Endothelial cell (in vitro differentiated cells): ENCODE data around the gene ABO. TPM values are rescaled to one million over a fixed set of nuclear protein-coding genes. Genes with fewer than 3 reads are reported as not detected.

ENCODE experiments used
- DNase-seq: peaks from one replicate; pipeline ENCODE4 v3.0.0; 2021; ENCODE audit warnings: low spot score
- H3K27ac Mint-ChIP-seq: one replicate; pipeline ENCODE4 v1.8.0; 2021; ENCODE audit warnings: mixed read lengths, inconsistent platforms; ENCODE audit not compliant: unreplicated experiment
- H3K27me3 Mint-ChIP-seq: one replicate; pipeline ENCODE4 v1.8.0; 2021; ENCODE audit warnings: mild to moderate bottlenecking, moderate library complexity, mixed read lengths, inconsistent platforms; ENCODE audit not compliant: unreplicated experiment
- H3K36me3 Mint-ChIP-seq: one replicate; pipeline ENCODE4 v1.8.0; 2021; ENCODE audit warnings: mild to moderate bottlenecking, low read depth, mixed read lengths, inconsistent platforms; ENCODE audit not compliant: unreplicated experiment
- H3K4me1 Mint-ChIP-seq: one replicate; pipeline ENCODE4 v1.8.0; 2021; ENCODE audit warnings: mild to moderate bottlenecking, mixed read lengths, inconsistent platforms; ENCODE audit not compliant: unreplicated experiment
- H3K4me3 Mint-ChIP-seq: one replicate; pipeline ENCODE4 v1.8.0; 2021; ENCODE audit warnings: mild to moderate bottlenecking, mixed read lengths, inconsistent platforms; ENCODE audit not compliant: unreplicated experiment
- H3K9me3 Mint-ChIP-seq: one replicate; pipeline ENCODE4 v1.8.0; 2021; ENCODE audit warnings: mixed read lengths, inconsistent platforms; ENCODE audit not compliant: unreplicated experiment
- total RNA-seq: library from RNA; stranded (reverse); fragmentation: NEBNext Ultra II Directional; extraction: Animal tissue kit (Norgen Biotek cat#: 25700); gene quantifications from one replicate; pipeline ENCODE4 v1.2.1, GENCODE V29; 2021; ENCODE audit not compliant: unreplicated experiment
- TF ChIP-seq, protein P1 (sequence below): fragments of 200-600 bp; sonication (generic); IDR thresholded peaks from one replicate; pipeline ENCODE4 v1.5.0; 2021; ENCODE audit warnings: antibody characterized with exemption; ENCODE audit not compliant: unreplicated experiment

The ABO gene
- total RNA-seq, 1 donor from 2014 or later = 1.4 TPM

DNA sequence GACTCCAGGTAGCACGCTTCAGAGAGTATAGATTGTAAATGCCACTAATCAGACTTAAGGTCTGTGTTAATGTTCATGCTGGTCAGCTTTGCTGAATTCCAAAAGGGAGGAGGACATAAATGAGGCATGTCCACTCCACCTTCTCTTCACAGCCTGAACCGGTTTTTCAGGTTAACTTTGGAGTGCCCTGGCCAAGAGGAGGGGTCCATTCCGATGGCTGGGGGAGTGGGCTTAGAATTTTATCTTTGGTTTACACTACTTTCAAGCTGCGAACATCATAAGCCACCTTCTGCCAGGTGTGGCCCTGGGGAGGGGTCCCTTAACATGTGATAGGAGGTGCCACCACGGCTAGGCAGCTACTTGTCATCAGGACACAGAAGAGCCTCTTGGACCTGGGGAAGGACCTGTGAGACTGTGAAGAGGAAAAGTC is 24.2 kb downstream of the ABO start:
- H3K27me3 Mint-ChIP-seq = peaks cover 4% of the 10 kb centered on the region
- no peak overlapping the region for H3K4me3 Mint-ChIP-seq
- H3K36me3 Mint-ChIP-seq = no peaks in the 10 kb centered on the region
- H3K9me3 Mint-ChIP-seq = no peaks in the 10 kb centered on the region
- H3K27ac Mint-ChIP-seq = no peak overlapping the region
- TF ChIP-seq, protein P1, sequence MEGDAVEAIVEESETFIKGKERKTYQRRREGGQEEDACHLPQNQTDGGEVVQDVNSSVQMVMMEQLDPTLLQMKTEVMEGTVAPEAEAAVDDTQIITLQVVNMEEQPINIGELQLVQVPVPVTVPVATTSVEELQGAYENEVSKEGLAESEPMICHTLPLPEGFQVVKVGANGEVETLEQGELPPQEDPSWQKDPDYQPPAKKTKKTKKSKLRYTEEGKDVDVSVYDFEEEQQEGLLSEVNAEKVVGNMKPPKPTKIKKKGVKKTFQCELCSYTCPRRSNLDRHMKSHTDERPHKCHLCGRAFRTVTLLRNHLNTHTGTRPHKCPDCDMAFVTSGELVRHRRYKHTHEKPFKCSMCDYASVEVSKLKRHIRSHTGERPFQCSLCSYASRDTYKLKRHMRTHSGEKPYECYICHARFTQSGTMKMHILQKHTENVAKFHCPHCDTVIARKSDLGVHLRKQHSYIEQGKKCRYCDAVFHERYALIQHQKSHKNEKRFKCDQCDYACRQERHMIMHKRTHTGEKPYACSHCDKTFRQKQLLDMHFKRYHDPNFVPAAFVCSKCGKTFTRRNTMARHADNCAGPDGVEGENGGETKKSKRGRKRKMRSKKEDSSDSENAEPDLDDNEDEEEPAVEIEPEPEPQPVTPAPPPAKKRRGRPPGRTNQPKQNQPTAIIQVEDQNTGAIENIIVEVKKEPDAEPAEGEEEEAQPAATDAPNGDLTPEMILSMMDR = no peak
- H3K4me1 Mint-ChIP-seq = no peaks in the 10 kb centered on the region
- DNase-seq = no peak

DNA sequence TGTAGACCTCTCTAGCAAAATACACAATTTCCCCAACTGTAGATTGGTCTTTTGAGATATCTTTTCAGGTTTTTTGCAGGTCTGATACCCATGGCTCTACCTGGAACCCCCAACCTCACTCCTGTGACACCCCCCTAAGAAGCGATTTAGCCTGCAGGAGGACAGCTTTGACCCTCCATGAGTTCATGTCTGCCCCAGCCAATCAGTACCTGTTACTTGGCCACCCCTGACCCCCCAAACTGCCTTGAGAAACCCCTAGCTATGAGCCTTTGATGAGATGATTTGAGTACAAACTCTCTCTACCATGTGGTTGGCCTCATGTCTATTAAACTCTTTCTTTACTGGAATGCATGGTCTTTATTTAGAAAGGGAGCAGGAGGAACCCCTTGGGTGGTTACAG is 25.7 kb downstream of the ABO start:
- no peak overlapping the region for H3K4me3 Mint-ChIP-seq
- TF ChIP-seq, protein P1 = no peak
- no peak overlapping the region for H3K27ac Mint-ChIP-seq
- H3K36me3 Mint-ChIP-seq = no peaks in the 10 kb centered on the region
- H3K9me3 Mint-ChIP-seq = no peaks in the 10 kb centered on the region
- peaks cover 4% of the 10 kb centered on the region for H3K27me3 Mint-ChIP-seq
- no peaks in the 10 kb centered on the region for H3K4me1 Mint-ChIP-seq
- DNase-seq = no peak

DNA sequence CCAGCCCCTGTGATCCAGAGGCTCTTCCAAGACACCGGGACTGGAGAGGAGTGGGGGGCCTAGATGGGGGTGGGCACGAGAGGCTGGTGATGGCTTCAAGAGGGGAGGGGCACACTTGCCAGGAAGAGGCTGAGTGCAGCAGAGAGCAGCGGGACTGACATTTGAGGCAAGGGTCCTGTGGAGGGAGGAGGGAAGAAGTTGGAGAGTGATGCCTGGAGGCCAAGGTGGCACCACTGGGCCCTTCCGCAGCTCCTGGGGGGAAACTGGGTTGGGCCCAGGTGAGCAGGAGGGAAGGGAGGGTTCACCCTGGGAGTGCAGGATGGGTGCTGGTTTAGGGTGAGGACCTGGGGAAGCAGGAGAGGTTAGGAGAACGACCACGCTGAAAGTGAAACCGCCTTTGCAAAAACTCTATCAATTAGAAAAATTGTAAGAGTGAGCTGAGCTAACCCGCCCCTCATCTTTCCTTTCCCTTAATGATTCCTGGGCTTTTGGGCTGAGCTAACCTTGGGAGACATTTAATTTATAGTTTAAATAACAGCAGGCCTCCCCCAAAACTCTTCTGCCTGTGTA is 26.2 kb downstream of the ABO start:
- Mint-ChIP-seq H3K9me3 (no peaks in the 10 kb centered on the region), H3K4me3 (no peak overlapping the region), H3K4me1 (no peaks in the 10 kb centered on the region), H3K36me3 (no peaks in the 10 kb centered on the region), H3K27ac (no peak overlapping the region), H3K27me3 (peaks cover 4% of the 10 kb centered on the region)
- TF ChIP-seq, protein P1 = no peak
- DNase-seq = no peak

DNA sequence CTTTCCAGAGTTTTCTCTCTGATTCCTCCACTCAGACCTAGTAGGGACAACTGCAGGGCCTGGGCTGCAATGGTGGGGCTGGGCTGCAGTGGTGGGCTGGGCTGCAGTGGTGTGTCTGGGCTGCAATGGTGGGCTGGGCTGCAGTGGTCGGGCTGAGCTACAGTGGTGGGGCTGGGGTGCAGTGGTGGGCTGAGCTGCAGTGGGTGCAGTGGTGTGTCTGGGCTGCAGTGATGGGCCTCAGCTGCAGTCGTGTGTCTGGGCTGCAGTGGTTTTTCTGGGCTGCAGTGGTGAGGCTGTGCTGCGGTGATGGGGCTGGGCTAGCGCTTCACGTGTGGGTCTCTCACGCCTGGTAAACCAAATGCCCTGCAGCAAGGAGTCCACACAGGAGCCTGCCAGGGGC is 27.4 kb downstream of the ABO start:
- Mint-ChIP-seq H3K4me3 (no peak overlapping the region), H3K4me1 (no peaks in the 10 kb centered on the region), H3K9me3 (no peaks in the 10 kb centered on the region), H3K27ac (no peak overlapping the region), H3K27me3 (peaks cover 4% of the 10 kb centered on the region), H3K36me3 (no peaks in the 10 kb centered on the region)
- TF ChIP-seq, protein P1 = no peak
- no peak for DNase-seq

DNA sequence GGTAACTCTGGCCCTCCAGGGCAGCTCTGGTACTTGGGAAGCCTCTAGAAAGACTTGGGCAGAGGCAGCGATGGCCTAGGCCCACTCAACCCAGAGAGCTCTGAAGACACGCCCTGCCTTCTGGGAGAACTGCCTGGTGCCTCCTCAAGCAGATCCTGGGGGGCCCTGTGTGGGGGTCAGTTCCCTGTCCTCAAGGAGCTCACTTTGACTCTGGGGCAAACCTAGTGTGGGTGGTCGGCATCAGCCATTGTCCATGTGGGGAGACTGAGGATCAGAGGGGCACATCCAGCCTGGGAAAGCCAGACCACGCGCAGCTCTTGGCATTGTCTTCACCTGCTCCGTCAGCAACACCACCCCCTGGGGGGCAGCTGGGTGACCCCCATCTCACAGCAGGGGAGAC is 28.0 kb downstream of the ABO start:
- Mint-ChIP-seq H3K4me1 (no peaks in the 10 kb centered on the region), H3K9me3 (no peaks in the 10 kb centered on the region), H3K36me3 (no peaks in the 10 kb centered on the region), H3K27me3 (peaks cover 6% of the 10 kb centered on the region), H3K4me3 (no peak overlapping the region), H3K27ac (no peak overlapping the region)
- TF ChIP-seq, protein P1 = no peak
- DNase-seq = no peak
